ENCODE results near the gene PPFIBP1. TPM values are rescaled to one million over a fixed set of nuclear protein-coding genes. Genes with fewer than 3 reads are reported as not detected.

PPFIBP1 gene
- total RNA-seq, 1 donor from 2014 or later: 184 TPM

GRCh38 chr12:27685274-27685673 is 161.3 kb downstream of the PPFIBP1 start:
- no peak overlapping the region for H3K27ac Mint-ChIP-seq (ENCODE audit: unreplicated experiment)
- no peaks in the 10 kb centered on the region for H3K9me3 Mint-ChIP-seq (ENCODE audit: unreplicated experiment)
- no peaks in the 10 kb centered on the region for H3K4me1 Mint-ChIP-seq (ENCODE audit: unreplicated experiment)
- no peaks in the 10 kb centered on the region for H3K27me3 Mint-ChIP-seq (ENCODE audit: unreplicated experiment)
- H3K36me3 Mint-ChIP-seq (ENCODE audit: low read depth, unreplicated experiment): peaks cover 41% of the 10 kb centered on the region
- no peak overlapping the region for H3K4me3 Mint-ChIP-seq (ENCODE audit: unreplicated experiment)
- TF ChIP-seq CTCF (IDR thresholded peaks at IDR 0.05; ENCODE audit: unreplicated experiment): no peak
- no peak for DNase-seq (ENCODE audit: low spot score)

GRCh38 chr12:27686147-27686546 is 162.1 kb downstream of the PPFIBP1 start:
- no peak for TF ChIP-seq CTCF (IDR thresholded peaks at IDR 0.05; ENCODE audit: unreplicated experiment)
- Mint-ChIP-seq H3K9me3 (ENCODE audit: unreplicated experiment) (no peaks in the 10 kb centered on the region), H3K36me3 (ENCODE audit: low read depth, unreplicated experiment) (peaks cover 42% of the 10 kb centered on the region), H3K4me1 (ENCODE audit: unreplicated experiment) (no peaks in the 10 kb centered on the region), H3K4me3 (ENCODE audit: unreplicated experiment) (no peak overlapping the region), H3K27ac (ENCODE audit: unreplicated experiment) (no peak overlapping the region), H3K27me3 (ENCODE audit: unreplicated experiment) (peaks cover 2% of the 10 kb centered on the region)
- DNase-seq (ENCODE audit: low spot score): no peak

- Mint-ChIP-seq H3K27ac (ENCODE audit: unreplicated experiment) (peak overlapping the region; percentile 48), H3K4me3 (ENCODE audit: unreplicated experiment) (peak overlapping the region; percentile 40), H3K4me1 (ENCODE audit: unreplicated experiment) (no peaks in the 10 kb centered on the region), H3K36me3 (ENCODE audit: low read depth, unreplicated experiment) (peaks cover 51% of the 10 kb centered on the region), H3K27me3 (ENCODE audit: unreplicated experiment) (peaks cover 2% of the 10 kb centered on the region), H3K9me3 (ENCODE audit: unreplicated experiment) (no peaks in the 10 kb centered on the region)
- no peak for TF ChIP-seq CTCF (IDR thresholded peaks at IDR 0.05; ENCODE audit: unreplicated experiment)
- no peak for DNase-seq (ENCODE audit: low spot score)
Observed at GRCh38 chr12:27688671-27689070, 164.7 kb downstream of the PPFIBP1 start.

GRCh38 chr12:27689558-27690180 is 165.7 kb downstream of the PPFIBP1 start:
- Mint-ChIP-seq H3K9me3 (ENCODE audit: unreplicated experiment) (no peaks in the 10 kb centered on the region), H3K4me3 (ENCODE audit: unreplicated experiment) (no peak overlapping the region), H3K27ac (ENCODE audit: unreplicated experiment) (no peak overlapping the region), H3K27me3 (ENCODE audit: unreplicated experiment) (peaks cover 2% of the 10 kb centered on the region), H3K4me1 (ENCODE audit: unreplicated experiment) (no peaks in the 10 kb centered on the region), H3K36me3 (ENCODE audit: low read depth, unreplicated experiment) (peaks cover 56% of the 10 kb centered on the region)
- no peak for TF ChIP-seq CTCF (IDR thresholded peaks at IDR 0.05; ENCODE audit: unreplicated experiment)
- DNase-seq (ENCODE audit: low spot score): no peak

- DNase-seq (ENCODE audit: low spot score): no peak
- Mint-ChIP-seq H3K4me3 (ENCODE audit: unreplicated experiment) (no peak overlapping the region), H3K27me3 (ENCODE audit: unreplicated experiment) (peaks cover 6% of the 10 kb centered on the region), H3K9me3 (ENCODE audit: unreplicated experiment) (no peaks in the 10 kb centered on the region), H3K36me3 (ENCODE audit: low read depth, unreplicated experiment) (peaks cover 62% of the 10 kb centered on the region), H3K4me1 (ENCODE audit: unreplicated experiment) (no peaks in the 10 kb centered on the region), H3K27ac (ENCODE audit: unreplicated experiment) (no peak overlapping the region)
- TF ChIP-seq CTCF (IDR thresholded peaks at IDR 0.05; ENCODE audit: unreplicated experiment): no peak
Observed at GRCh38 chr12:27693403-27693802, 169.4 kb downstream of the PPFIBP1 start.
